ENCODE measurements around the gene FTO. TPM values are rescaled to one million over a fixed set of nuclear protein-coding genes. Genes with fewer than 3 reads are reported as not detected.

Gene FTO
- total RNA-seq, 4 donors from 2014 or later, result 102 to 138 (median 130) TPM

GRCh38 chr16:53949715-53950410 is 245.9 kb downstream of the FTO start:
- peaks cover 0 to 29% (median 7%) of the 10 kb centered on the region in 3 donors for H3K4me1 ChIP-seq
- TF ChIP-seq CTCF (IDR thresholded peaks at IDR 0.05) (no peak), POLR2AphosphoS5 (IDR thresholded peaks at IDR 0.05) (no peak), EP300 (IDR thresholded peaks at IDR 0.05) (no peak), POLR2A (IDR thresholded peaks at IDR 0.05) (no peak)
- no peak overlapping the region for H3K27ac ChIP-seq
- no peaks in the 10 kb centered on the region for H3K36me3 ChIP-seq
- no peaks in the 10 kb centered on the region for H3K9me3 ChIP-seq
- no peaks in the 10 kb centered on the region for H3K27me3 ChIP-seq
- H3K4me3 ChIP-seq, result no peak overlapping the region
- 53 to 73% methylated on average over 6 of the region's 6 CpGs for WGBS, 2 donors (ENCODE audit: low coverage in 1 of 2)
- ATAC-seq, result no peak

DNA sequence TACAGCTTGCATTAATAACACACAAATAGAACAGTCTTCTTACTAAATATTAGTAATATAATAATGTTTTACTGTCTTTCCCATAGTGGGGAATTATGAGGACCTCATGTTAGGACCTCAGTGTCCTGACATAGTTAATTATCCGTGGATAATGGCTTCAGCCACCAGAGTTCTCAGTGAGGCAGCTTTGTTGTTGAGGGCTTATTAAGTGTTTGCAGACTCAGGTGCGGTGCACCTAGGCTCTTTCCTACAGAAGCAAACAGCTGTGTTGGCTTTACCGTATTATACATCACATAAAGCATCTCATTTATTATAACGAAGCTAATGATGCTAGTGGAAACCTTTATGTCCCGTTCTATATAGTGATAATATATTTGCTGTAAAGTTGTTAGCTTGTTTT is 246.7 kb downstream of the FTO start:
- no peak for ATAC-seq
- peaks cover 0 to 29% (median 7%) of the 10 kb centered on the region in 3 donors for H3K4me1 ChIP-seq
- H3K9me3 ChIP-seq, result no peaks in the 10 kb centered on the region
- H3K36me3 ChIP-seq, result no peaks in the 10 kb centered on the region
- WGBS, 2 donors (ENCODE audit: low coverage in 1 of 2), result 90 to 100% methylated on average over 5 of the region's 5 CpGs
- no peak overlapping the region for H3K27ac ChIP-seq
- no peaks in the 10 kb centered on the region for H3K27me3 ChIP-seq
- no peak overlapping the region for H3K4me3 ChIP-seq
- TF ChIP-seq POLR2A (IDR thresholded peaks at IDR 0.05) (no peak), POLR2AphosphoS5 (IDR thresholded peaks at IDR 0.05) (no peak), CTCF (IDR thresholded peaks at IDR 0.05) (no peak), EP300 (IDR thresholded peaks at IDR 0.05) (no peak)

- no peak for ATAC-seq
- H3K4me3 ChIP-seq, result no peak overlapping the region
- 67 to 88% methylated on average over 6 to 7 of the region's 7 CpGs for WGBS, 2 donors (ENCODE audit: low coverage in 1 of 2)
- TF ChIP-seq EP300 (IDR thresholded peaks at IDR 0.05) (no peak), POLR2AphosphoS5 (IDR thresholded peaks at IDR 0.05) (no peak), POLR2A (IDR thresholded peaks at IDR 0.05) (no peak), CTCF (IDR thresholded peaks at IDR 0.05) (no peak)
- no peak overlapping the region for H3K27ac ChIP-seq
- no peaks in the 10 kb centered on the region for H3K9me3 ChIP-seq
- peaks cover 0 to 26% (median 7%) of the 10 kb centered on the region in 3 donors for H3K4me1 ChIP-seq
- no peaks in the 10 kb centered on the region for H3K36me3 ChIP-seq
- H3K27me3 ChIP-seq, result no peaks in the 10 kb centered on the region
Measured at GRCh38 chr16:53952215-53953208, 248.6 kb downstream of the FTO start.

GRCh38 chr16:53953336-53953735 is 249.4 kb downstream of the FTO start:
- WGBS, 2 donors (ENCODE audit: low coverage in 1 of 2), result 69 to 100% methylated on average over 1 to 2 of the region's 2 CpGs
- Histone ChIP-seq H3K9me3 (no peaks in the 10 kb centered on the region), H3K27ac (no peak overlapping the region), H3K27me3 (no peaks in the 10 kb centered on the region), H3K4me3 (no peak overlapping the region), H3K36me3 (no peaks in the 10 kb centered on the region), H3K4me1 (peaks cover 0 to 26% (median 7%) of the 10 kb centered on the region in 3 donors)
- no peak for TF ChIP-seq POLR2AphosphoS5 (IDR thresholded peaks at IDR 0.05)
- no peak for TF ChIP-seq POLR2A (IDR thresholded peaks at IDR 0.05)
- no peak for TF ChIP-seq CTCF (IDR thresholded peaks at IDR 0.05)
- TF ChIP-seq EP300 (IDR thresholded peaks at IDR 0.05), result no peak
- no peak for ATAC-seq
